Measurements from ENCODE around the gene ABRAXAS1.
A peak's percentile ranks its signal among the peaks of the same experiment; 100 is the strongest.

The ABRAXAS1 gene

DNA sequence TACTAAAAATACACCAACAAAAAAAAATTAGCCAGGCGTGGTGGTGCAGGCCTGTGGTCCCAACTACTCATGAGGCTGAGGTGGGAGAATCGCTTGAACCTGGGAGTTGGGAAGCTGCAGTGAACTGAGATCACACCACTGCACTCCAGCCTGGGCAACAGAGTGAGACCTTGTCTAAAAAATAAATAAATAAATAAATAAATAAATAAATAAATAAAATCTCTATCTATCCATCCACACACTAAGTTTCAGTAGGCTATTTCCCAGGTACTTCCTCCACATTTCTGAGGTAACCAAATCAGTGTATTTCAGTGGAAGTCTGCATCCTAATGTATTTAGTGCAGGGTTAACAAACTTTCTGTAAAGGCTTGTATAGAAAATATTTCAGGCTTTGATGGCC, 10.9 kb downstream of the ABRAXAS1 start (continued):
- TF ChIP-seq HOXD13 (CRISPR knock-in tag; IDR thresholded peaks at IDR 0.05; ENCODE audit: borderline replicate concordance) (no peak), WT1 (tag by site-specific recombination; IDR thresholded peaks at IDR 0.05) (no peak), ZNF19 (tag by site-specific recombination; IDR thresholded peaks at IDR 0.05; ENCODE audit: low read depth) (0 out of 2 replicates have a peak, but pooled peaks have one; percentile 26), ZNF174 (tag by site-specific recombination; IDR thresholded peaks at IDR 0.05) (no peak), ZNF335 (tag by site-specific recombination; conservative IDR thresholded peaks at IDR 0.05) (no peak), ZBTB21 (tag by site-specific recombination; IDR thresholded peaks at IDR 0.05) (0 out of 2 replicates have a peak, but pooled peaks have one; percentile 14), ZNF664 (tag by site-specific recombination; IDR thresholded peaks at IDR 0.05) (peak; percentile 73; the same call in 1 of the 2 replicates), ZBTB8A (tag by site-specific recombination; IDR thresholded peaks at IDR 0.05) (peak; percentile 84), KLF1 (tag by site-specific recombination; IDR thresholded peaks at IDR 0.05) (no peak), ZNF394 (tag by site-specific recombination; IDR thresholded peaks at IDR 0.05; ENCODE audit: borderline replicate concordance) (peak; percentile 96), ZNF426 (tag by site-specific recombination; IDR thresholded peaks at IDR 0.05) (peak; percentile 87), ZNF292 (tag by site-specific recombination; IDR thresholded peaks at IDR 0.05; ENCODE audit: borderline replicate concordance, low read depth) (peak; percentile 63; the same call in 1 of the 2 replicates), ZNF37A (tag by site-specific recombination; IDR thresholded peaks at IDR 0.05) (no peak), ZEB2 (tag by site-specific recombination; IDR thresholded peaks at IDR 0.05) (no peak), ZNF654 (tag by site-specific recombination; IDR thresholded peaks at IDR 0.05; ENCODE audit: low read depth) (peak; percentile 45), ZNF433 (tag by site-specific recombination; IDR thresholded peaks at IDR 0.05; ENCODE audit: low read depth) (peak; percentile 53; the same call in 1 of the 2 replicates), ZNF76 (tag by site-specific recombination; IDR thresholded peaks at IDR 0.05; ENCODE audit: borderline replicate concordance, low read depth) (no peak), TRIM28 (IDR thresholded peaks at IDR 0.05; ENCODE audit: borderline replicate concordance, low read length) (no peak), ZNF555 (tag by site-specific recombination; conservative IDR thresholded peaks at IDR 0.05) (peak; percentile 80)
- TF ChIP-seq, protein P1, sequence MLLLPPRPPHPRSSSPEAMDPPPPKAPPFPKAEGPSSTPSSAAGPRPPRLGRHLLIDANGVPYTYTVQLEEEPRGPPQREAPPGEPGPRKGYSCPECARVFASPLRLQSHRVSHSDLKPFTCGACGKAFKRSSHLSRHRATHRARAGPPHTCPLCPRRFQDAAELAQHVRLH (tag by site-specific recombination; IDR thresholded peaks at IDR 0.05) = no peak
- TF ChIP-seq, protein P2, sequence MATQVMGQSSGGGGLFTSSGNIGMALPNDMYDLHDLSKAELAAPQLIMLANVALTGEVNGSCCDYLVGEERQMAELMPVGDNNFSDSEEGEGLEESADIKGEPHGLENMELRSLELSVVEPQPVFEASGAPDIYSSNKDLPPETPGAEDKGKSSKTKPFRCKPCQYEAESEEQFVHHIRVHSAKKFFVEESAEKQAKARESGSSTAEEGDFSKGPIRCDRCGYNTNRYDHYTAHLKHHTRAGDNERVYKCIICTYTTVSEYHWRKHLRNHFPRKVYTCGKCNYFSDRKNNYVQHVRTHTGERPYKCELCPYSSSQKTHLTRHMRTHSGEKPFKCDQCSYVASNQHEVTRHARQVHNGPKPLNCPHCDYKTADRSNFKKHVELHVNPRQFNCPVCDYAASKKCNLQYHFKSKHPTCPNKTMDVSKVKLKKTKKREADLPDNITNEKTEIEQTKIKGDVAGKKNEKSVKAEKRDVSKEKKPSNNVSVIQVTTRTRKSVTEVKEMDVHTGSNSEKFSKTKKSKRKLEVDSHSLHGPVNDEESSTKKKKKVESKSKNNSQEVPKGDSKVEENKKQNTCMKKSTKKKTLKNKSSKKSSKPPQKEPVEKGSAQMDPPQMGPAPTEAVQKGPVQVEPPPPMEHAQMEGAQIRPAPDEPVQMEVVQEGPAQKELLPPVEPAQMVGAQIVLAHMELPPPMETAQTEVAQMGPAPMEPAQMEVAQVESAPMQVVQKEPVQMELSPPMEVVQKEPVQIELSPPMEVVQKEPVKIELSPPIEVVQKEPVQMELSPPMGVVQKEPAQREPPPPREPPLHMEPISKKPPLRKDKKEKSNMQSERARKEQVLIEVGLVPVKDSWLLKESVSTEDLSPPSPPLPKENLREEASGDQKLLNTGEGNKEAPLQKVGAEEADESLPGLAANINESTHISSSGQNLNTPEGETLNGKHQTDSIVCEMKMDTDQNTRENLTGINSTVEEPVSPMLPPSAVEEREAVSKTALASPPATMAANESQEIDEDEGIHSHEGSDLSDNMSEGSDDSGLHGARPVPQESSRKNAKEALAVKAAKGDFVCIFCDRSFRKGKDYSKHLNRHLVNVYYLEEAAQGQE (tag by site-specific recombination; IDR thresholded peaks at IDR 0.05) = peak; percentile 78
- TF ChIP-seq, protein P3, sequence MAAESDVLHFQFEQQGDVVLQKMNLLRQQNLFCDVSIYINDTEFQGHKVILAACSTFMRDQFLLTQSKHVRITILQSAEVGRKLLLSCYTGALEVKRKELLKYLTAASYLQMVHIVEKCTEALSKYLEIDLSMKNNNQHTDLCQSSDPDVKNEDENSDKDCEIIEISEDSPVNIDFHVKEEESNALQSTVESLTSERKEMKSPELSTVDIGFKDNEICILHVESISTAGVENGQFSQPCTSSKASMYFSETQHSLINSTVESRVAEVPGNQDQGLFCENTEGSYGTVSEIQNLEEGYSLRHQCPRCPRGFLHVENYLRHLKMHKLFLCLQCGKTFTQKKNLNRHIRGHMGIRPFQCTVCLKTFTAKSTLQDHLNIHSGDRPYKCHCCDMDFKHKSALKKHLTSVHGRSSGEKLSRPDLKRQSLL (tag by site-specific recombination; IDR thresholded peaks at IDR 0.05) = no peak
- TF ChIP-seq, protein P4, sequence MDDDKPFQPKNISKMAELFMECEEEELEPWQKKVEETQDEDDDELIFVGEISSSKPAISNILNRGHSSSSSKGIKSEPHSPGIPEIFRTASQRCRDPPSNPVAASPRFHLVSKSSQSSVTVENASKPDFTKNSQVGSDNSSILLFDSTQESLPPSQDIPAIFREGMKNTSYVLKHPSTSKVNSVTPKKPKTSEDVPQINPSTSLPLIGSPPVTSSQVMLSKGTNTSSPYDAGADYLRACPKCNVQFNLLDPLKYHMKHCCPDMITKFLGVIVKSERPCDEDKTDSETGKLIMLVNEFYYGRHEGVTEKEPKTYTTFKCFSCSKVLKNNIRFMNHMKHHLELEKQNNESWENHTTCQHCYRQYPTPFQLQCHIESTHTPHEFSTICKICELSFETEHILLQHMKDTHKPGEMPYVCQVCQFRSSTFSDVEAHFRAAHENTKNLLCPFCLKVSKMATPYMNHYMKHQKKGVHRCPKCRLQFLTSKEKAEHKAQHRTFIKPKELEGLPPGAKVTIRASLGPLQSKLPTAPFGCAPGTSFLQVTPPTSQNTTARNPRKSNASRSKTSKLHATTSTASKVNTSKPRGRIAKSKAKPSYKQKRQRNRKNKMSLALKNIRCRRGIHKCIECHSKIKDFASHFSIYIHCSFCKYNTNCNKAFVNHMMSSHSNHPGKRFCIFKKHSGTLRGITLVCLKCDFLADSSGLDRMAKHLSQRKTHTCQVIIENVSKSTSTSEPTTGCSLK (tag by site-specific recombination; IDR thresholded peaks at IDR 0.05) = no peak
- TF ChIP-seq, protein P5, sequence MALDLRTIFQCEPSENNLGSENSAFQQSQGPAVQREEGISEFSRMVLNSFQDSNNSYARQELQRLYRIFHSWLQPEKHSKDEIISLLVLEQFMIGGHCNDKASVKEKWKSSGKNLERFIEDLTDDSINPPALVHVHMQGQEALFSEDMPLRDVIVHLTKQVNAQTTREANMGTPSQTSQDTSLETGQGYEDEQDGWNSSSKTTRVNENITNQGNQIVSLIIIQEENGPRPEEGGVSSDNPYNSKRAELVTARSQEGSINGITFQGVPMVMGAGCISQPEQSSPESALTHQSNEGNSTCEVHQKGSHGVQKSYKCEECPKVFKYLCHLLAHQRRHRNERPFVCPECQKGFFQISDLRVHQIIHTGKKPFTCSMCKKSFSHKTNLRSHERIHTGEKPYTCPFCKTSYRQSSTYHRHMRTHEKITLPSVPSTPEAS (tag by site-specific recombination; IDR thresholded peaks at IDR 0.05) = no peak
- TF ChIP-seq, protein P6, sequence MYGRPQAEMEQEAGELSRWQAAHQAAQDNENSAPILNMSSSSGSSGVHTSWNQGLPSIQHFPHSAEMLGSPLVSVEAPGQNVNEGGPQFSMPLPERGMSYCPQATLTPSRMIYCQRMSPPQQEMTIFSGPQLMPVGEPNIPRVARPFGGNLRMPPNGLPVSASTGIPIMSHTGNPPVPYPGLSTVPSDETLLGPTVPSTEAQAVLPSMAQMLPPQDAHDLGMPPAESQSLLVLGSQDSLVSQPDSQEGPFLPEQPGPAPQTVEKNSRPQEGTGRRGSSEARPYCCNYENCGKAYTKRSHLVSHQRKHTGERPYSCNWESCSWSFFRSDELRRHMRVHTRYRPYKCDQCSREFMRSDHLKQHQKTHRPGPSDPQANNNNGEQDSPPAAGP (tag by site-specific recombination; IDR thresholded peaks at IDR 0.05) = no peak
- TF ChIP-seq, protein P7, sequence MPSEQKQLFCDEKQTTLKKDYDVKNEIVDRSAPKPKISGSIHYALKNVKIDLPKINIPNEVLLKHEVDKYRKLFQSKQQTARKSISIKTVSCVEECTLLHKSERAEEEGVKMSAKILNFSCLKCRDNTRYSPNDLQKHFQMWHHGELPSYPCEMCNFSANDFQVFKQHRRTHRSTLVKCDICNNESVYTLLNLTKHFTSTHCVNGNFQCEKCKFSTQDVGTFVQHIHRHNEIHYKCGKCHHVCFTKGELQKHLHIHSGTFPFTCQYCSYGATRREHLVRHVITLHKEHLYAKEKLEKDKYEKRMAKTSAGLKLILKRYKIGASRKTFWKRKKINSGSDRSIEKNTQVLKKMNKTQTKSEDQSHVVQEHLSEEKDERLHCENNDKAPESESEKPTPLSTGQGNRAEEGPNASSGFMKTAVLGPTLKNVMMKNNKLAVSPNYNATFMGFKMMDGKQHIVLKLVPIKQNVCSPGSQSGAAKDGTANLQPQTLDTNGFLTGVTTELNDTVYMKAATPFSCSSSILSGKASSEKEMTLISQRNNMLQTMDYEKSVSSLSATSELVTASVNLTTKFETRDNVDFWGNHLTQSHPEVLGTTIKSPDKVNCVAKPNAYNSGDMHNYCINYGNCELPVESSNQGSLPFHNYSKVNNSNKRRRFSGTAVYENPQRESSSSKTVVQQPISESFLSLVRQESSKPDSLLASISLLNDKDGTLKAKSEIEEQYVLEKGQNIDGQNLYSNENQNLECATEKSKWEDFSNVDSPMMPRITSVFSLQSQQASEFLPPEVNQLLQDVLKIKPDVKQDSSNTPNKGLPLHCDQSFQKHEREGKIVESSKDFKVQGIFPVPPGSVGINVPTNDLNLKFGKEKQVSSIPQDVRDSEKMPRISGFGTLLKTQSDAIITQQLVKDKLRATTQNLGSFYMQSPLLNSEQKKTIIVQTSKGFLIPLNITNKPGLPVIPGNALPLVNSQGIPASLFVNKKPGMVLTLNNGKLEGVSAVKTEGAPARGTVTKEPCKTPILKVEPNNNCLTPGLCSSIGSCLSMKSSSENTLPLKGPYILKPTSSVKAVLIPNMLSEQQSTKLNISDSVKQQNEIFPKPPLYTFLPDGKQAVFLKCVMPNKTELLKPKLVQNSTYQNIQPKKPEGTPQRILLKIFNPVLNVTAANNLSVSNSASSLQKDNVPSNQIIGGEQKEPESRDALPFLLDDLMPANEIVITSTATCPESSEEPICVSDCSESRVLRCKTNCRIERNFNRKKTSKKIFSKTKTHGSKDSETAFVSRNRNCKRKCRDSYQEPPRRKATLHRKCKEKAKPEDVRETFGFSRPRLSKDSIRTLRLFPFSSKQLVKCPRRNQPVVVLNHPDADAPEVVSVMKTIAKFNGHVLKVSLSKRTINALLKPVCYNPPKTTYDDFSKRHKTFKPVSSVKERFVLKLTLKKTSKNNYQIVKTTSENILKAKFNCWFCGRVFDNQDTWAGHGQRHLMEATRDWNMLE (tag by site-specific recombination; conservative IDR thresholded peaks at IDR 0.05; ENCODE audit: low read depth) = peak; percentile 92
